Measurements from ENCODE around the gene ECD.

DNA sequence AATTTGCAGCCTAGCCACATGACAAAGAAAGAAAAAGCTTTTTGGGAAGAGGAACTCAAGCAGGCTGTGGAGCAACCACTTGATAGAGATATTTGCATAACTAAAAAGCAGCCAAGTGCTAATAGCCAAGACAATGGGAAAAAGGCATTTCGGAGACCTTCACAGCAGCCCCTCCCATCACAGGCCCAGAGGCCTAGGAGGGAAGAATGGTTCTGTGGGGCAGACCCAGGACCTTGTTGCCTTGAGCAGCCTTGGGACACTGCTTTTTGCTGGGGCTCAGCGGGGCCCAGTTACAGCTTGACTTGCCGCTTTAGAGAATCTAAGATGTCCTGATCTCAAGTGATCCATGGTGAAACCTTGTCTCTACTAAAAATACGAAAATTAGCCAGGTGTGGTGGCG, 38.6 kb upstream of the ECD start:
- TF ChIP-seq, protein P1, sequence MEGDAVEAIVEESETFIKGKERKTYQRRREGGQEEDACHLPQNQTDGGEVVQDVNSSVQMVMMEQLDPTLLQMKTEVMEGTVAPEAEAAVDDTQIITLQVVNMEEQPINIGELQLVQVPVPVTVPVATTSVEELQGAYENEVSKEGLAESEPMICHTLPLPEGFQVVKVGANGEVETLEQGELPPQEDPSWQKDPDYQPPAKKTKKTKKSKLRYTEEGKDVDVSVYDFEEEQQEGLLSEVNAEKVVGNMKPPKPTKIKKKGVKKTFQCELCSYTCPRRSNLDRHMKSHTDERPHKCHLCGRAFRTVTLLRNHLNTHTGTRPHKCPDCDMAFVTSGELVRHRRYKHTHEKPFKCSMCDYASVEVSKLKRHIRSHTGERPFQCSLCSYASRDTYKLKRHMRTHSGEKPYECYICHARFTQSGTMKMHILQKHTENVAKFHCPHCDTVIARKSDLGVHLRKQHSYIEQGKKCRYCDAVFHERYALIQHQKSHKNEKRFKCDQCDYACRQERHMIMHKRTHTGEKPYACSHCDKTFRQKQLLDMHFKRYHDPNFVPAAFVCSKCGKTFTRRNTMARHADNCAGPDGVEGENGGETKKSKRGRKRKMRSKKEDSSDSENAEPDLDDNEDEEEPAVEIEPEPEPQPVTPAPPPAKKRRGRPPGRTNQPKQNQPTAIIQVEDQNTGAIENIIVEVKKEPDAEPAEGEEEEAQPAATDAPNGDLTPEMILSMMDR (IDR thresholded peaks at IDR 0.05; ENCODE audit: low read depth, low read length) = no peak
- no peak for TF ChIP-seq EZH2phosphoT487 (IDR thresholded peaks at IDR 0.05; ENCODE audit: low read depth)

Data from OCI-LY3 (cell line).